8988T (cell line): ENCODE results near the gene ARMC9.
A peak's percentile ranks its signal among the peaks of the same experiment; 100 is the strongest.
"Not testable (repeated sequence)": the region's sequence is repeated elsewhere in the genome, so short reads cannot be mapped to it uniquely, and the experiment has no call there.

Experiments used
- DNase-seq: peaks from one replicate; pipeline ENCODE4 v3.0.0; 2011

Gene ARMC9

GRCh38 chr2:231198291-231199173 lies at the start of gene ARMC9:
TSS of gene ARMC9 (plus strand) at chr2:231198631. CDS start at chr2:231206239, 7,608 bp downstream.
- peak; percentile 80 for DNase-seq

- no peak for DNase-seq
Measured at GRCh38 chr2:231152800-231153557, 45.5 kb upstream of the ARMC9 start.

- DNase-seq, result no peak
Measured at GRCh38 chr2:231159306-231159705, 39.1 kb upstream of the ARMC9 start.

- no peak for DNase-seq
Measured at GRCh38 chr2:231160701-231161100, 37.7 kb upstream of the ARMC9 start.

GRCh38 chr2:231161252-231161839 lies 37.1 kb upstream of the ARMC9 start:
- DNase-seq, result no peak

- DNase-seq, result no peak
Measured at GRCh38 chr2:231161877-231162329, 36.5 kb upstream of the ARMC9 start.

- DNase-seq, result no peak
Measured at GRCh38 chr2:231163011-231163410, 35.4 kb upstream of the ARMC9 start.

- DNase-seq, result no peak
Measured at GRCh38 chr2:231163414-231164095, 34.9 kb upstream of the ARMC9 start.

GRCh38 chr2:231167745-231168459 lies 30.5 kb upstream of the ARMC9 start:
- no peak for DNase-seq

- DNase-seq, result no peak
Measured at GRCh38 chr2:231168460-231169139, 29.8 kb upstream of the ARMC9 start.

GRCh38 chr2:231169488-231169887 lies 28.9 kb upstream of the ARMC9 start:
- no peak for DNase-seq

GRCh38 chr2:231170055-231170454 lies 28.4 kb upstream of the ARMC9 start:
- DNase-seq, result no peak

- DNase-seq, result no peak
Measured at GRCh38 chr2:231172025-231172424, 26.4 kb upstream of the ARMC9 start.

- DNase-seq, result no peak
Measured at GRCh38 chr2:231174211-231174651, 24.2 kb upstream of the ARMC9 start.

- DNase-seq, result no peak
Measured at GRCh38 chr2:231176066-231176465, 22.4 kb upstream of the ARMC9 start.

- DNase-seq, result no peak
Measured at GRCh38 chr2:231177156-231178025, 21.0 kb upstream of the ARMC9 start.

GRCh38 chr2:231178805-231179204 lies 19.6 kb upstream of the ARMC9 start:
- DNase-seq, result not testable (repeated sequence)

- DNase-seq, result no peak
Measured at GRCh38 chr2:231181860-231182512, 16.4 kb upstream of the ARMC9 start.

- no peak for DNase-seq
Measured at GRCh38 chr2:231182513-231182899, 15.9 kb upstream of the ARMC9 start.

GRCh38 chr2:231183851-231184250 lies 14.6 kb upstream of the ARMC9 start:
- no peak for DNase-seq
